LNCAP (cell line): ENCODE measurements around the gene INPP5A.

Source experiments
- CTCF ChIP-seq: fragments of 450-650 bp; IDR thresholded peaks from 2 replicates; pipeline ENCODE4 v1.5.1; 2017; ENCODE audit warnings: mild to moderate bottlenecking

Gene INPP5A

DNA sequence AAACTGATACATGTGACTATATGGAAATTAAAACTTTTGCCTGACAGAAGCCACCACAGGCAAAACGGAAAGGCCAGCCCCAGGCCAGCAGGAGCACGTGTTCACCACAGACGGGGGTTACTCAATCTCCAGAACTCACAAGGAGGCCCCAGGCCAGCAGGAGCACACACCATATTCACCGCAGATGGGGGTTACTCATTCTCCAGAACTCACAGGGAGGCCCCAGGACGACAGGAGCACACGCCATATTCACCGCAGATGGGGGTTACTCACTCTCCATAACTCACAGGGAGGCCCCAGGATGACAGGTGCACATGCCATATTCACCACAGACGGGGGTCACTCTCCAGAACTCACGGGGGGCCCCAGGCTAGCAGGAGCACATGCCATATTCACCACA lies 186.9 kb downstream of the INPP5A start:
- TF ChIP-seq CTCF = no peak

DNA sequence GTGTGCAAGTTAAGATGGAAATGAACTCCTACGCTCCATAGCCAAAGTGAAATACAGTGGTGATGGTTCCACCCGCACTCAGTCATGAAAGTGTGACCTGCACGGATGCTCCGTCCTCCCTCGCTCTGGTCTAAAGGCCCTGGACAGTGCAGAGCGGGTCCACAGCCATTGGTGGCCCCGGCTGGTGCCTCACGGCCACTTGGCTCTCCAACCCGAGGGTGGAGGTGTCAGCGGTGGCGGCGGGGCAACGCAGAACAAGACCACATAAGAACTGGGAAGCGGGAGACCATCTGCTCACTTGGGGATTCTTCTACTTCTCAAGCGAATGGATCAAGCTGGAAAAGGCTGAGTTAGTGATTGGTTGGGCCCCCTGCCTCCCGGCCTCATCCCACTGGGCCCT lies 187.6 kb downstream of the INPP5A start:
- no peak for TF ChIP-seq CTCF

DNA sequence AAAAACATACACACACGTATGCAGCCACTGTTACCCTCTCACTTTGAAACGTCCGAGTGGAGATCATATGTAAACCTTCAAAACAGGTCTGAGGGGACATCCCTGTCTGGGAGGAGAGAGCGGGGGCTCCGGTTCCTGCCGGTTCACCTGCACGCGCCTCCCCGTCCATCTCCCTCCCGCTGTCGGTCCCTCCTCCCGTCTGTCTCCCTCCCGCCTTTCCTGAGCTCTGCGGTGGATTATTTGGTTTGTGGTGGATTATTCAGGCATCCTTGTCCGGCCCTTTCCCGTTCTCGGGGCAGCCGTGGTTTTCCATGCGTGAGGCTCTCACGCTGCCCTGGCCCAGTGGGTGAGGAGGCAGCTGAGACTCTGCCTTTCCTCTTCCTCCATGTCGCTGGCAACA lies 188.6 kb downstream of the INPP5A start:
- TF ChIP-seq CTCF = no peak

- TF ChIP-seq CTCF = no peak
Observed at GRCh38 chr10:132726951-132727350, 189.4 kb downstream of the INPP5A start.

DNA sequence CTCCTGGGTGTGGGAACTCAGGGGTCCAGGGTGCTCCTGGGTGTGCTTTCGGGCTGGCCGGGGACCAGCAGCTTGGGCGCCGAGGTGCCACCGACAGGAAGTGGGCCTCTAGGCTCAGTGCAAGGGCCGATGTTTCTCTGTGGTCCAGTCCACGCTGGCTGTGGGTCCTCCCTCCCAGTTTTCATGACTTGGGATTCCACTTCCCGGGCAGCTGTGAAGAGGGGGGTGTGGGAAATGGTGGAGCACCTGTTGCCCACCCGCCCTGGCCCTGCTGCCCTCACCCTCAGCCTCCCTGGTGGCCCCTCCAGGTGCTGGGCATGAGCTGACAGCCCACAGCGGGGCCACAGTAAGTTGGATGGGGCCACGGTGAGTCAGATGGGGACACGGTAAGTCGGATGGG lies 189.8 kb downstream of the INPP5A start:
- TF ChIP-seq CTCF = no peak

- TF ChIP-seq CTCF = no peak
Observed at GRCh38 chr10:132728321-132728720, 190.7 kb downstream of the INPP5A start.

DNA sequence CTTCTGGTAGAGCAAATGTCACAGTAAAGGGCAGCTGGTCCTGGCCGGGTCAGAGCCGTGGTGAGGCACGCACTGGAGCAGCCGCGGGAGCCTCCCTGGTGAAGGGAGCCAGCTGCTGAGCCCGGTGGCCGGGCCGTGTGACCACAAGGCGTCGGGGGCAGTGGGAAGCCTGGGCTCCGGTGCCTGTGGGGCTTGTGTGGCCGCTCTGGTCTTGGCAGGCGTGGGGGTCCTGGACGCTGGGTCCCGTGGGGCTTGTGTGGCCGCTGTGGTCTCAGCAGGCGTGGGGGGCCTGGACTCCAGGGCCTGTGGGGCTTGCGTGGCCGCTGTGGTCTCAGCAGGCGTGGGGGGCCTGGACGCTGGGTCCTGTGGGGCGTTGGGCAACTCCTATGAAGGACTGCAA lies 191.2 kb downstream of the INPP5A start:
- no peak for TF ChIP-seq CTCF

DNA sequence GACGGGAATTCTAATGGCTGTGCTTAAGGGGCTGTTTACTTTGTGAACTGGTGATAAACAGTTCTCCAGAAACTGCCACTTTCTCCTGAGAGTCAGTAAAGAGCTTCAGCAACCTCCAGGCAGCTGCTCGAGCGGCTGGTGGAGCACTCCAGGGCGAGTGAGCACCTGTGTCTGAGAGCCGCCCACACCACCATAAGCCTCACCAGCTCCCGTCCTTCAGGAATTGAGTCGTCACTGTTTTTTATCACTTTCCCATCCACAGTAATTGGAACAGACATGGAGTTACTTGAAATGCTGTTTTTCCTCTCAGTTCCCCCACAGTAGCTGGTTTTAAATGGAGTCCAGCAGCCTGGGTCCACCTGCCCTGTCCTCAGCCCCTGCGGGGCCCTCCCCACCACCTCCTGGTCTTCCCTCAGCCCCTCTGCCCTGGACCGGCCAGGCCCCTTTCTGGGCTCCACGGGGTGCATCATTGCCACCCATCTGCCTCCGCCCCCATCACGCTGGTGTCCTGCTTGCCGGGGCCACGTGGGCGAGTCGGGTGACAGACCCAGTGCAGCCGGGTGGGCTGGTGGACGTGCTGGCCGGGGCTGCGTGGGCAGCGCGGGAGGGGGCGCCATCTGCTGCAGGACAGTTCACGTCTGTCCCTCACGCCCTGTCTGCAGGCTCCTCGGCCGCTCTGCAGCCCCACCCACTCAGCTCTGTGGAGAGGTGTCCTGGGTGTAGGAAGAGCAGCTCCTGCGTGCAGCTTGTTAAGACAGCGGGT lies 192.4 kb downstream of the INPP5A start:
- no peak for TF ChIP-seq CTCF
